NCI-H2107 treated with DMSO at 0.1 percent for 48 hours (cell line): Measurements from ENCODE around the gene PABPN1L.
A peak's percentile ranks its signal among the peaks of the same experiment; 100 is the strongest.

Experiments
- DNase-seq: peaks from one replicate; lab custom pipeline; 2025; ENCODE audit not compliant: unreplicated experiment; lab: John Stamatoyannopoulos, UW

Gene PABPN1L

DNA sequence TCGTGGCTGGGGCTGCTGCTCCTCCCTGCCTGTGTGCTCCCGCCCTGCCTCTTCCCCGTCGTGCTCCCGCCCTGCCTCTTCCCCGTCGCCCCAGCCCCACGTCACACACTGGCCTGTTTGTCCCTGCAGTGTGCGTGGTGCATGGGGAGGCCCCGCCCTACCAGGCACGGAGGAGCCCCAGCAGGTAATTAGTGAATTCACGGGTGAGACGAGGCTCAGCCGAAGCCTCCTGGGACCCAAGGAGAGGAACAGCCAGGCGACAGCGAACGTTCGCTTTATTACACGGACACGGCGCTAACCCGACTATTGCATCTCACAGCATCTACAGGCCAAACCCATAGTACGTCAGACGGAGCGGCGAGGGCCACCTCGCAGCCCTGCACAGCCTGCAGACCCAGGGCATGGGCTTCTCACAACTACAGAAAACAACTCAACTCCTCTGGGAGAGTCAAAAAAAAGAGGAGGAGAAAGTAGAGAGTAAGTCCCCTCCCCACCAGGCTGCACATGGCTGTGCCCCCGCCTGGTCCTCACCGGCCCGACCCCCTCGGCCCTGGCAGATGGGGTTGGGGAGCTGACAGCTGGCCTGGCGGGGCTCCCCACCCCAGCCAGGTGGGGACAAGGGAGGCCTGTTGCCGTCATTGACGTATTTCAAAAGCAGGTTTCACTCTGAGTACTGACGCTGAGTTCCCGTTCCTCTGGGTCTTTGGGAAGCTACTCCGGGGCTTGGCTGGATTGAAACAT lies 4.3 kb upstream of the PABPN1L start:
- peak; percentile 44 for DNase-seq

DNA sequence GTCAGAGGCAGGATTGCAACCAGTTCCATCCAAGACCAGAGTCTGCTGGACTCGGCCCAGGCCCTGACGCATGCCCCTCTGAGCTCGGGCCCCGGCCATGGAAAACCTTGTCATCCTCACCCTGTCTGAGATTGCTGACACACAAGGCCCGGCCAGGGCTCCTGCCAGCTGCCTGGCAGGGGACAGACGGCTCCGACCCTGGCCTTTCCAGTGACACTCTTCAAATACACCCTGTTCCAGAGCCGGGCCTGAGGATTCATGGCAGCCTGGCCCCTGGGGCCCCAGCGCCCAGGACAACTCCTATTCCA lies 3.2 kb upstream of the PABPN1L start:
- DNase-seq, result no peak

DNA sequence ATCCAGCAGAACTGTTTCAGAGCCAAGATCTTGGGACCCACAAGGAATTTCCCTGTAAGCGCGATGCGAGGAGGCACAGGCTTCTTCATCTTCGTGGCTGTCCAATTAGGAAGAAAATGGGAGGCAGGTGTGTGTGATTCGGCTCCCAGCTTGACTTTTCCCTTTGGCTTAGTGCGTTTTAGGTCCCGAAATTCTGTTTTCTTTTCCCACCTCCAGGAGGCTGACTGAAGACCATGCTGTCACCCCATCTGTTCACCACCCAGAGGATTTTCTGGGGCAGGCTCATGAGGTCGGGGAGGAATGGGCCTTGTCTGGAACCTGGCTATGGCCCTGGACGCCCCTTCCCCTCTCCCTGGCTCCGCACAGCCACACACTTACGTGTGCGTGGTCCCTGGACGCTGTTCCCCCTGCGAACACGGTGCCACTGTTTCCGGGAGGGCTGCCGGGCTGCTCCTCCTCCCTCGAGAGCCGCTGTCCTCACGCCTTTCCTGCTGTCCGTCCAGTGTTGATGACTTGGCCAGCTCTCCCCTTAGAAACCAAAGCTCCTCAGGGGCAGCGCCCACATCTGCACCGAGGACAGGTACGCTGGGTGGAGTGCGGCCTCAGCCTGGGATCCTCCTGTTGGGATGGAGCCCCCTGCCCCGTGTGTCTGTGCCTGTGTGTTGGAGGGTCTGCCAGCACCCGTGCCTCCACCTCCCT lies 2.7 kb upstream of the PABPN1L start:
- no peak for DNase-seq

DNA sequence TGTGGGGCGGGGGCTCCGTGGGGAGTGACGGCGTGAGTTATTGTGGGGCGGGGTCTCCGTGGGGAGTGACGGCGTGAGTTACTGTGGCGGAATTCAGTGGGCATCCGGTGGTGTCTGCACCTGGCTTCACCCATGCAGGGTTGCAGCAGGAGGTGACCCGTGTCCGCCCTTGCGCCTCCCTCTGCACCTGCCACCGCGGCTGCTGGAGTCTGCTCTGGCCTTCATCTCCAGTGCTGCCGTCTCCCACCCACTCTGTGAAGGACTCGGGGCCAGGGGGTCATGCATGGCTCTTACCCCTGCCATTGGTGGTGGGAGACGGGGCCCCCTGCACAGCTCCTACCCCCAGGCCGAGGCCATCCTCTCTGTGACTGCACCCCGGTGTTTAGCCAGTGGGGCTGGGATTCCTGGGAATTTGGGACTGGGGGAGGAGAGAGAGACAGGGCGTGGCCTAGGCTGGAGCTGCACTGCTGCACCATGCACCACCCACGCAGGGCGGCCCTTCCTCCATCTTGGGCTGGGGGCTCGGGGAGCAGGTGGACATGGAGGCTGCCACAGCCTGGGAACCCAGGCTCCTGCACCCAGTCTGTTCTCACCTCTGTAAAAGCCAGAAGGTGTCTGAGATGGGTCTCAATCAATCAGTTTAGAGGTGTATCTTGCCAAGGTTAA lies 1.3 kb upstream of the PABPN1L start:
- no peak for DNase-seq

DNA sequence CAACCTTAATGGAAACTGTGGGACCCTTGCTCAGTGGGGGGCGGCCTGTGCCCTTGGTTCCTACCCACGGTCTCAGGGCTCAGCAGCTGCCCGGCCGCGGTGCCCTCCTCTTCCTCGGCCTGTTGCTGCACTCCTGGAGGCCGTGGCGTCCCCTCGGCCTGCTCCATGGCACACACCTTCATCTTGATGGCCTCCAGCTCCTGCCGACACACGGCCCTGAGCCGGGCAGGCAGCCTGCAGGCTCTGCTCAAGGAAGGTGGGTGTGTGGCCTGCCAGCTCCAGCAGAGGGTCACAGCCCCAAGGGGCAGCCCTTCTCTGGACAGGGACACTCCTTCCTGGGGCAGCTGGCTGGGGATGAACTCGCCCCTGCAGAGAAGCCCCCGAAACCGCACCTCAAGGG lies 718 bp downstream of the PABPN1L start:
- DNase-seq, result no peak

DNA sequence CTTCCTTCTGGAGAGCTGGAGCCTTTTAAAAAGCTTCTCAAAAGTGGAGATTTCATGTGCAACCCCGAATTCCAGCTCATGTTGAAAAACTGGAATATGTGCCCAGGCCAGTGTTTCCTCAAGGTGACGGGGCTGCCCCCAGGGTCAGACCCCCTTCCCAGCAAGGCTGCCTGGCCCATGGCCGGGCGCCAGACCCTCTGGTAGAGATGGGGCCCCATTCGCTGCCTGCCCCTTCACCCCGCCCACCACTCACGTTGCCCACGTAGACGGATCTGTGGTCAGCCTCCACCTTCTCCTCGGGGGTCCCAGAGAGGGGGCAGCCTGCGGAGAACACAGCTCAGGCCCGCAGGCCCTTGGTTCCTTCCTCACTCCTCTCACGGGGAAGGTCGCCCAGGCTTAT lies 1.1 kb downstream of the PABPN1L start:
- no peak for DNase-seq

DNA sequence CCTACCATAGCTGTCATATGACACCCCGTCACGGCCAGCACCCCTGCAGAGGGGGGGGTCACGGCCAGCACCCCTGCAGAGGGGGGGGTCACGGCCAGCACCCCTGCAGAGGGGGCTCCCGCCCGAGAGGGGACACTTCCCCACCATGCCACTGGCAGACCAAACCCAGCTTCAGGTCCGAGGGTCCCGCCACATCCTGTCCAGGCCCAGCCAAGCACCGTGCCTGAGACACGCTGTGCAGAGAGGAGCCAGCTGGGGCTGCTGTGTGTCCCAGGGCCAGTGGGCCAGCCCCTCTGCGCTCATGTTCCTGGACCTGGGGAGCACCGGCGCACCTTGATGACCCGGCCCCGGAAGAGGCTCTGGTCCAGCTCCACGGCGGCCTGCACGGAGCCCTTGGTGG lies 1.9 kb downstream of the PABPN1L start:
- DNase-seq, result no peak

DNA sequence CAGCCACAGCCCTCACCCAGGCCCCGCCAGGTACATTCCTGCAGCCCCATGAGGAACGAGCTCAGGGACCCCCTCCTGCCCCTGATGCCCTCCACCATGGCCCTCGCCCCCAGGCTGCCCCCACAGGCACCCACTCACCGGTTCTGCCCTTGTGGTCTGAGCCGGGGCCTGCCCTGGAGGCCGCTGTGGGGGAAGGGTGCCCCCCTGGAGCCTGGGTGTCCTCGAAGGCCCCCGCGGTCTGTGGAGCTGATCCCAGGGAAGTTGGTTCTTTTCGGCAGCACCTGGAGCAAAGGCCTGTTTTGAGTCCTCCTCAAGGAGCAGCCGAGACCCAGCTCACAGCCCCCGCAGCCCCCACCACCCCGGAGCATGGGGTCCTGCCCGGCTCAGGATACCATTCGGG lies 2.4 kb downstream of the PABPN1L start:
- DNase-seq, result no peak

DNA sequence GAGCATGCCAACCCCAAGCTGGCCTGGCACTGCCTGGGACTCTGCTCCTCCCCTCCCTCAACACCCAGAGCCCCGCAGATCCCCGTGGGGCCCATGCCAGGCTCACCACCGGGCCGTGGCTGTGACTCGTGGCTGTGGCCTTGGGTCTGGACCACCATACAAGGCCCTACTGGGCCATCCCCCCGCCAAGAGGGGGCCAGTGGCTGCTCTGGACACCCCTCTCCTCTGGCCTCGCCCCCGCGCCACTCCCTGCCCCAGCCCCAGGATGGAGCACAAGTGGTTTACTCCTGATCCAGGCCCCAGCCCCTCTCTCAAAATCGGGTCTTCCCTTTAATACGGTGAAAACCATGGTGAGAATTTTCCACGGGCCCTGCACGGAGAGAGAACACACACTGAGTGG lies 3.0 kb downstream of the PABPN1L start:
- no peak for DNase-seq

DNA sequence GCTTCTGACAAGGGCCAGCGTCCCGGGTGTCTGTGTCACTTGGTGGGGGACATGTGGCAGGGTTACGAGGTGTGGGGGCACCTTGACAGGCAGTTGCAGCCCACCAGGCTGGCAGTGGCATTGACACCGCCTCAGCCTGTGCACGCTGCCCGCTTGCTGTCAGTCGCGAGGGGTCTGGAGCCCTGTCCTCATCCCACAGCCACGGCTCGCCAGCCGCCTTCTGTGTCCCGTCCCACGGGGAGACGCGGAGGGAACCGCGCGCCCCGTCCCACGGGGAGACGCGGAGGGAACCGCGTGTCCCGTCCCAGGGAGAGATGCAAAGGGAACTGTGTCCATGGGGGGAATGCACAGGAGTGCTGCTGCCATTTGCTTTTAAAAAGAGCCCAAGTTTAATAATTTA lies 3.5 kb downstream of the PABPN1L start:
- no peak for DNase-seq

DNA sequence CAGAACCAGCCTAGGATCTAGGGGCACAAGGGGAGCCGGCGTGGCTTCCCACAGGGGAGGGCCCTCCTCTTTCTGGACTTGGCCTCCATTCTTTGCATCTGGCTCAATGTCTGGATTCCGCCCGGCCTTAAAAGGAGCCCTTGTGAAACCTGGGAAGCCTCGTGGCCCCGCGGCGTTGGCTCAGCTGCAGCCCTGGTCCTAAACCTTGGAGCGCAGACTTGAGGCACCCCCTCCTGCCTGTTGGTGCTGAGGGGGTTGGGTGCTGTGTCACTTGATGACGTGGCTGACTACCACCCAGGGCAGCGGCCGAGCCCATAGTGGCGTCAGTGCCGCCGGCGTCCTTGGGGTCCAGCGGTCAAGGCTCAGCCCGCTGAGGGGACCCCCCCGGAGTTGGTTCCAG lies 5.1 kb downstream of the PABPN1L start:
- DNase-seq, result no peak

DNA sequence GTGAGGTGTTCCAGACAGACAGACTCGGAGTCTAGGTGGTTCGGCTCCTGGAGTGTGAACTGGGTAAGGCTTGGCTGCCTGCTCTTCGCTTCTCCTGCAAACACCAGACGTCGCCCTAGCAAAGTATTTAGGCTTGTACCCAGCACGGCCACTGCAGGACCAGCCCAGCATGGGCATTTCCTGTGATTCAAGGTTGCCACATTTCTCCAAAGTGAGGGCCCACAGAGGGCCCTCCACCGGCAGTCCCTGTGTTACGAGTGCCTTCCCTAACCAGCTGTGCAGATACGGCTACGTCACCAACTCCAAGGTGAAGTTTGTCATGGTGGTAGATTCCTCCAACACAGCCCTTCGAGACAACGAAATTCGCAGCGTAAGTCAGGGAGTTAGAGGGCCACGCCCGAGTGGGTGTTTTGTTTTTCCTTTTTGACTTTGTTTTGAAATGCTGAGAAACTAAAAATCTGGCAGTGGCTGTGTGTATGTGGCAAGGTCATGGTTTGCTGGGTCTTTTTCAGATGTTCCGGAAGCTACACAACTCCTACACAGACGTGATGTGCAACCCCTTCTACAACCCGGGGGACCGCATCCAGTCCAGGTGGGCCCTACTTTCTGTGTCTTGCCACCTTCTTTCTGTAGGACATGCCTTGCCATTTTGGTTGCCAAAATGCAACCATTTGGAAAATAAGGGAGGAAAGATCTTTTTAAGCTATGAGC lies 6.9 kb downstream of the PABPN1L start:
- DNase-seq, result no peak

DNA sequence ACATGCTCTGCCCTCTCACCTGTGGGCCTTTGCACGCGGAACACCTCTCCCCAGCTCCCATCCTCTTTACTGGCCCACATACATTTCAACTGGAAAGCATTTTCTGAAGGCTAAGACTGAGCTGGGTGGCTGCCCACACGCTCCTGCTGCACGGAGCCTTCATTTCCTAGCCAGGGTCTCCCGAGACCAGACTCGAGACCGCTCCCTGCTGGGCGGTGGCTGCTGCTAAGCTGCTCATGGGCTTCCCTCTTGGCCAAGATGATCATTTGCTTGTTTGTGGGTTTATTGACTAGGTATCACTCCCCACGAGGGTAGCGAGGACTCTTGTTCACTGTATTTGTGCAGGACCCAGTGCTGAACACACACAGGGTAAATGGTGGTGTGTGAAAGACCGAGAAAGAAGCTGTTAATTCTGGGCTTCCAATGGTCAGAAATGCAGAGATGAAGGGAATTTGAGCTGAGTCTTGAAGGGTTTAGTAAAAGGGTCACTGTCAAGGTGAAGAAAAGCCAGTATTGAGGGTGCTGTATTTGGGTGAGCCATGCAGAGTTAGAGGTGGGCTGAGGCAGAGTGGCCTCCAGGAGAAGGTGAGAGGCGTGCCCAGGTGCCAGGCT lies 8.6 kb downstream of the PABPN1L start:
- peak; percentile 21 for DNase-seq

DNA sequence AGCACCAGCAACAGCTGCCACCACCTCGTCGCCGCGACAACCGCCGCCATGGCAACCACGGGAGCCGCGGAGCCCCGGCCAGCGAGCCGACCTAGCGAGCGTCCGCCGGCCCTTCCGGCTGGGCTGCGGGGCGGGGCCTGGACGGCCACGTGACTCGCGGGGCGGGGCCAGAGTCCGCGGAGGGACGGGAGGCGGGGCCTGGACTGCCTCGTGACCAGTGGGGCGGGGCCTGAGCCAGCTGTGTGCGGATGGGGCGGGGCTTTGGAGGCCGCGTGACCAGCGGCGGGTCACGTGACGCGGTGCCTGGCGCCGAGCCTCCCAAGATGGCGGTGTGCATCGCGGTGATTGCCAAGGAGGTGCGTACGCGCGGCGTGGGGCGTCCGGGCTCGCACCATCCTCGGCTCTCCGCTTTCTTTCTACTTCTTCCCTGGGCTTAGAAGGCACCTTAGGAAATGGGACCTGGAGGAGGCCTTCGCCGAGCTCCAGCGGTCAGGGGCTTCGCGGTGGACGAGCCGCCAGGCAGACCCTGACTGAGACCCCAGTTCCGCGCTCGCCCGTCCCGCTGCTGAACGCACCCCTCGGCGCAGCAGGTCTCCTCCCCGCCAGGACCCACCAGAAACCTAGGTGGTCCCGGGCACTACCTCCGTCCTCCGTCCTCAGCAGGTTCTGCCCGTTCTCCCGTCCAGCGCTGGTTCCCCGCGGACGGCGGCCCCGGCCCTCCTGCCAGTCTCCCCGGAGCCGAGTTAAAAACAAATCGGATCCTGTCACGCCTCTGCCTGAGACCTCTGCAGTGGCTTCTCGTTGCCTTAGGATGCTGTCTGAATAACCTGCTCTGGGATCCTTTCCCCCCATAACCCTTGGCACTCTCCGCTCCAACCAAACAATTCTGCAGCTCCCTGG lies 9.4 kb downstream of the PABPN1L start, which contains the start of the genes GALNS and TRAPPC2L:
TSS of gene GALNS (minus strand) at position 120 of the 900 bp plus-strand sequence. CDS start at position 50, 70 bp downstream.
TSS of gene TRAPPC2L (plus strand) at position 300 of the 900 bp plus-strand sequence. CDS start at position 324, 24 bp downstream.
- DNase-seq, result peak; percentile 76

DNA sequence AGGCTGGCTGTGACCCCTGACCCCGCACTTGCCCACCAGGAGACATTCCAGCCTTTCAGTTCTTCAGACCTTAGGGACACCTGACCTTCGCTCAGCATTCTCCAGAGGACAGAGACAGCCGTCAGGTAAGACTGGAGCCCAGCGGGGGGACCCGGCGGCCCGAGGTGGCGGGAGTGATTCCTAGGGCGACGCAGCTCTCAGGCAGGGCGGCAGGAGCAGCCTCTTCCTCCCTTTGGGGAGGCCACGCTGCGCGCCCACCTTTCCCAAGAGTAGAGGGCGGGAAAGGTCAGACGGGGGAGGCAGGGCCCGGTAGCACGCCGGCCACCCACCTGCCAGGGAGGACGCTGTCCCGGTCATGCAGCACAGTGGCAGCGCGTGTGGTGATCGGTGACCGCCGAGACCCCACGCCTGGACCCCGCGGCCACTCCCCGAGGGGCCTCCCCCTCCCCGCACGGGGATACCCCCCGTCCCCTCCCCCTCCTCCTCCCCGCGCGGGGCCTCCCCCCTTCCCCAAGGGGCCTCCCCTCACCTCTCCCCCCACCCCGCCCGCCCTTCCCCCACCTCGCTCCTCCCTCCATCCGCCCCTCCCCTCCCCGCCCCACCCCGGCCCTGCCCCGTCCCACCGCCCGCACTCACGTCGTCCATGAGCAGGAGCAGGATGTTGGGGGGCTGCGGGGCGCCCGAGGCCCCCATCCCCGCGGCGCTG lies 10.2 kb downstream of the PABPN1L start:
- no peak for DNase-seq

DNA sequence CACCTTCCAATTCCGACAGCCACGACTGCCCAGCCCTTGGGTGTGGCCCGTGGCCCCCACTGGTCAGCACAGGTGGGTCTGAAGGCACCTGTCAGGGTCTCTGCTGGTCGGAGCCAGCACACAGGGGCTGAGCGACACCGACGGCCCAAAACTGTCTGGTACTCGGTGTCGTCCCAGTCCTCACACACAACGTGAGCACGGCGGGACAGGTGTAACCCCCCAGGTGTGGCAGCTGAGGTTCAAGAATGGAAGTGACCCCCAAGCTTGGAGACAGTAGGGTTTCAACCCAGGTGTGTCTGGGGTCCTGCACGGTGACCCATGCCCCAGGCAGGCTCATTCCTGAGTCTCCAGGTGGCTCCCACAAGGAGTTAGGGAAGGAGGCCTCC lies 10.7 kb downstream of the PABPN1L start:
- DNase-seq, result no peak

DNA sequence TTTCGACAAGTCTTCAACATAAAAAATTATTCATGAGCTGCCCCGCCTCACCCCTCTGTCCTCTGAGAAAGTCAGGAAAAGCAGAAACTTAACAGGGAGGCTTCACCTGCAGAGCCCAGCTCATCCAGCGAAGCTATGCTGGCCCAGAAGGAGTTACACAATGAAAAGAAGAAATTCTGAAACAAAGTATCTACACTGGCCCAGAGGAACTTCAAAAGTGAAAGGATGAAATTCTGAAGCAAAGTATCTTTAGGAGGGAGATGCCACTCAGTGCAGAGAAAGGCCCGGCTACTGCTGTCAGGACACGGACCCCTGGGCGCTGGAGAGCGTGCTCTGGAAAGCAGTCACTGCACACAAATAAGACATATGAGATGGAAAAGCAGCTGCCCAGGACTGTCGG lies 11.3 kb downstream of the PABPN1L start:
- DNase-seq, result no peak

DNA sequence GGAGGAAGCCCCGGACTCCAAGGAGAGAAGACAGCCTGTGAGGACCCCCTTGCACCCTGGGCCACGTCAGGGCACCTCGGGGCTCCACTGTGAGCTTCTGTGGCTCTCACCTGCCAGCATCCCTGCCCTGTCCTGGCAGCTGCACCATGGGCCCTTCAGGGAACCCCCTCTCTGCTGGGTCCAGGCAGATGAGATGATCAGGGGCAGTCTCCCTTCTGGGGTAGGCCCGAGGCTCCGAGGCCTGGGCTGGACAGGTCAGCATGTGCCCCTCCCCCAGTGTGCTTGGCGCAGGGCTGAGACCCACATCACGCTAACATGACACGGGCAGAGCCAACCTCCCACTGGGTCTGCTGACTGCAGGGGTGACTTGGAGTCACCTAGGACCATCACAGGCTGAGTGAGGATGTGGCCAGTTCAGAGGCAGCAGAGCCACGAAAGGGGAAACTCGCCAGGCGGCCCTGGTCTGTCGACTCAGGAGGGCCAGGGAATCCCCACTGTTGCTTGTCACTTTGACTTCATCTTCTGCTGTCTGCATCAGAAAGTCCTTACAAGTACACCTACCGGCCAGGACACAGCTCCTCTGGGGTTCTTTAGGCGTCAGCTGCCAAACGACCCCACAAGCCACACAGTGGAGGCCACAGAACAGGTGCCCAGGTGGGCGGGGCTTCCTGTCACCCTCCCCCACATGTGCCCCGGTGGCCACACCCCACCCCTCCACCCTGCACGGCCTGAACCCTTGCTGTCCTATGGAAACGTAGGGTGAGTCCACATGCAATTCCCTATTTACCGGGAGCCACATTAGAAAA lies 12.0 kb downstream of the PABPN1L start:
- no peak for DNase-seq
